HUDEP-2 (cell line): ENCODE measurements around the gene DAO.
"Not testable (repeated sequence)": the region's sequence is repeated elsewhere in the genome, so short reads cannot be mapped to it uniquely, and the experiment has no call there.

Experiments
- DNase-seq, 76 experiments: peaks; one replicate each; lab custom pipeline; 2025; ENCODE audit not compliant: unreplicated experiment in 76 of 76; lab: John Stamatoyannopoulos, UW

Gene DAO

DNA sequence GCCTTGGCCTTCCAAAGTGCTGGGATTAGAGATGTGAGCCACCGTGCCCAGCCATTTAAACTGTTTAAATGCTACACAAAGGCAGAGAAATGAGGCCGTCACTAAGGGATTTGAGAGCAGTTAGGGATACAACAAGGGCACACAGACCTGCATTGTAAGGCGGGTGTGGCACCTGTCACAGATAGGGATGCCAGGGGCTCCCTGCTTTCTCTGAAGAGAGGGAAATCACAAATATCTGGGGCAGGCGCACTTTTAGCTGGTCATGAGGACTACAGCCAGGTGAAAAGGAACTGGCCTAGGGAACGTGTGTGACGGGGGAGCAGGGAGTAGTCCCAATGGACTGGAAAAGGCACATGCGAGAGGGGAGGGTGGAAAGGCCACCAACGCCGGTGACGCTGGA lies 32.2 kb upstream of the DAO start:
- no peak for DNase-seq

DNA sequence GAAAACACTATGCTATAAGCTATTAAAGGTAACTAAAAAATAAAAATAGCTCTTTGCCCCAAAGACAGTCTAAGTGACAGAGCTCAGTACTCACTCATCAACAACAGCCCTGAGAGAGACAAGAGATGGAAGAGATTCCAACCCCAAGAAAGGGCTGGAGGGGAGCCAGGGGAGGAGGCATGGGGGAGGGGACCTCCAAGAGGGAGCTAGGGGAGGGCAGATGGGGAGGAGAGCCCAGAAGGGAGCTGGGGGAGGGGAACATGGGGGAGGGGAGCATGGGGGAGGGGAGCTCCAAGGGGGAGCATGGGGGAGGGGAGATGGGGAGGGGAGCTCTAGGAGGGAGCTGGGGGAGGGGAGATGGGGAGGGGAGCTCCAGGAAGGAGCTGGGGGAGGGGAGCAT lies 30.2 kb upstream of the DAO start:
- peak in 28 of 76 experiments; percentile 1 to 57 (median 18) for DNase-seq

DNA sequence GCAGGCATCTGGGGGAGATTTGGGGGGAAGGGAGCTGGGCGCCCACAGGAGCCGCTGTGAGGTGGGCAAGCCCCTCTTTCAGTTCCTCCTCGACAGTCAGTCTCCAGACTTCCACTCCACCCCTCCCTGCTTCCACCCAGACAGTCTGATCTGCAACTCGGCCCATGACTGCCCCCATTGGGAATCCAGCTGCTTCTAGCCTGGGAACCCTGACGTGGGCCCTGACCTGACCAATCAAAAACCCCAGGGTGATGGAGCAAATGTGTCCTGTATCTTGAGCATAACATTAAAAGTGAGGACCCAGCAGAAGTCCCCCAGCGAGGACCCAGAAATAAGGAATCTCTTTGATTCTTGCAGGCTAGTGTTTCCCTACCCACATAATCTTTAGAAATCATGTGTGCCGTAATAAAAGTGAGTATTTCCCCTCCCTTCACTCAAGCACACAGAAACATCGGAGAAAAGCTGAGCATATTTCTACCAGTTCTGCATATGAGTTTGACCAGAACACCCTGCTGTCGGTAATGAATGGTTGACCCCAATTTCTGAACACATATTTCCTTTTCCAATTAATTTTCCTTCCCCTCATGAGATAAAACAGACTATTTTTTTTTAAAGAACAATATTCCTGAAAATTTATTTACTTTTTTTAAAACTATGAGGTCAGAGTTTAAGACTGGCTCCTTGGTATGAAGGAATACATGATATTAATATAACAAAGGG lies 28.9 kb upstream of the DAO start:
- peak in 3 of 76 experiments; percentile 10 to 24 (median 11) for DNase-seq

DNA sequence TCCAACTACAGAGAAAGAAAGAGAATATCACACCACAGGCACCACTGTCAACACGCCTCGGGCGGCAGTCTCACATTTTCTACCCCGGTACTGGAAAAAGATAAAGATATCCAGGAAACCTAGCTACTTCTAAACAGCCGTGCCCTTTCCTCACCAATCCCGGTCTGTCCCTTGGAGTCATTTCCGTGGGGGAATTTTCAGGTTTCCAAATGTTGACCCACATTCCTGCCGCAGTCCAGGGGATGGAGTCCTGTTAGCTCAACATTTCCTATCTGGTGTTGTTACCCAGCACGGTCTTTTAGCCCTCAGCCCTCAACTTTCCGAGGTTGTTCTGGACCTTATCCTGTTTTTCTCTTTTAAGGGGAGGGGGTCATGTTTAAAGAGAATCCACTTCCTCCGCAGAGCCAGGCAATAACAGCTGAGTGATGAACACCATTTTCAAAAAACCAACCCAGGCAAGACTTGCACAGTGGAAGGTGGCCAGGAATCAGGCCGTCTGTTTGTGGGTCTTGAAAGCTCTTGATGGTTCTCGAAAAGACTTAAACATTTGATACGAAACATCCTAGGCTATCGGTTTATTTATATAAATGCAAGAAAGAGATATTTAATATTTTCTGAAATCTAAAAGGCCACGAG lies 27.1 kb upstream of the DAO start:
- DNase-seq = no peak

DNA sequence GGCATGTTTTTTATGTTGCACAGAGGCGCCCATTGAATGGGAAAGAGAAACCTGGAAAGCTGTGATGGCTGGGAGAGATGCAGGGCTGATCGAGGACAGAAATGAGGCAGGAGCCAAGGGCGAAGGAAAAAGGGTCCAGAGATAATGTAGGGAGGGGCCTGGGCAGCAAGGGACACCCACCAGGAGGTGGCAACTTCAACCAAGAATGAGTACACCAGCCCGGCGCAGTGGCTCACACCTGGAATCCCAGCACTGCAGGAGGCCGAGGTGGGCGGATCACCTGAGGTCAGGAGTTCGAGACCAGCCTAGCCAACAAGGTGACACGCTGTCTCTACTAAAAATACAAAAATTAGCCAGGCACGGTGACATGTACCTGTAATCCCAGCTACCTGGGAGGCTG lies 26.5 kb upstream of the DAO start:
- no peak for DNase-seq

DNA sequence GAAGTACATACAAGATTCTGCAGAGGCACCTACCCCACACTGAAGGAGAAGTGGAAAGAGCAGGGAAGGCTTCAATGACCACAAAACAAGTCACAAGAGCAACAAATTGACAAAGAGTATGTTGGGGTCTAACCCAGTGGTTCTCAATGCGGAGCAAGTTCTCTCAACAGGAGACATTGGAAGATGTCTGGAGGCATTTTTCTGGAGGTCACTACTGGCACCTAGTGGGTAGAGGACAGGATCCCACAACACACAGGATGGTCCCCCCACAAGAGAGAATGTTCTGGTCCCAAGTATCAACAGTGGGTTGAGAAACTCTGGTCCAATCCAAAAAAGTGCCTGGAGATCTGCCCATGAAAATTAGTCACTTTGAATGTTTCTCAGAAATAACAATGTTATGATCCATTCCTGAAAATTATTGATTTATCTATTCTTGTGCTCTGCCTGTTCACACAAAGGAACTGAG lies 25.9 kb upstream of the DAO start:
- peak in 1 of 76 experiments; percentile 5 for DNase-seq

DNA sequence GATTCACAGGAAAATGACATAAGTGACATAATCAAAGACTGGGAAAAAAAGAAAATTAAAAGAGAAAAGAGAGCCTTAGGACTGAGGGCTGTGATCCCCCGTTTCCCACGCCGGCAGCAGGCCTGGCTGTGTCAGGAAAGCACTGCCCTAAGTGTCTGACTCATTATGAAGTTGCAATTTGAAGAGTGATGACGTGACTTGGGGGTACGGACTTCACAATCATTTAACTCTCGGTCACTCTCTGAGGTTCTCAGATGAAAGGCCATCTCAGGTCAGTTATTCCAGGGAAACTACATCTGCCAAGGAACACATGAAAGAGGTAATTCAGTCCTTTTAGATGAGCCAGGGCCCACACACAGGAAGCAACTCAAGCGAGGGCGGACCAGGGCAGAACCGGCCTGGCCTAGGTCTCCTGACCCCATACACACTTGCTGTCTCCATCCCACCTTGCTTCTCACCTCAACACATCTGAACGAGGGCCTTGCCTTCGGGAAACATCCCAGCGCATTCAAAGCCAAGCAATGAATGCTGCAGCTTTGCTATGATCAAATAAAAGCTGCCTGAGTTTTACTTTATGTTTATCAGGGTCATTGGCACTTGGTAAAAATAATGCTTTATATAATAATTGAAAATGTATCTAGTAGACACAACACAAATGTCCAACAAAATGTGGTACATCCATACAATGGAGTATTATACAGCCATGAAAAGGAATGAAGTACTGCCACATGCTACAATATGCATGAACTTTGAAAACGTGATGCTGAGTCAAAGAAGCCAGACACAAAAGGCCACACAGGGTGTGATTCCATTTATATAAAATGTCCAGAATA lies 25.2 kb upstream of the DAO start:
- no peak for DNase-seq

DNA sequence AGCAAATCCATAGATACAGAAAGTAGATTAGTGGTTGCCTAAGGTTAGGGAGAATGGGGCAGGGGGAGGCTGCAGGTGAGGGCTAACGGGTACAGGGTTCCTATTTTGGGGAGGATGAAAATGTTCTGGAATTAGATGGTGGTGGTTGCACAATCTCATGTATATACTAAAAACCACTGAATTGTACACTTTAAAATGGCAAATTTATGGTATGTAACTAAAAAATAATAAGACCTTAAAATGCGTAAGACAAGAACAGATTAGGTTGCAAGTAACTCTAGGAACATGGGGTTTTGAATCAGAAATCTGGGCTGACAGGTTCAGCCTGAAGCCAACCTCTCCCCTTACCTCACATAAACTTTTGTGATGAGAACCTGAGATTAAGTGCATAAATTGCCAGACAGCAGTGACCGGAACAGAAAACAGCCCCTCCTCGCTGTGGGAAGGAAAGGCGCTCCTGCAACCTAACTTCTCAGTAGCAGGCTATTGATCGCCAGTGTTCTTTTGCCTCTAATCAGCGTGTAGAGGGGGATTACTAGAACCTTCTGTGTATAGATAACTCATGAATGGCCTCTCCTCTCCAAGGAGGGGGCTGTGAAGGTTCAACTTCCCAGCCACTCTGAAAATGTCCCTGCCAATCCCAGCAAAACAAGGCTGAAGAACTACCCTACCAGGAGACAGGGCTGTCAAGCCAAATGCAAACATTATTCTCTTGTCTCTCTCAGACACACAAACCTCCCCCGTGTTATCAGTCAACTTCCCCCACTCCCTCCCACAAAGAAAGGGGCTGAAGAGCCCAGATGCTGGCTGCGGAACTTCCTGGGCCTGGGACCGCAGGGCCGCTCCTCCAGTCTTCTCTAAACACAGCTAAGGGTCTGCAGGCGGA lies 24.4 kb upstream of the DAO start:
- peak in 69 of 76 experiments; percentile 3 to 85 (median 49) for DNase-seq

DNA sequence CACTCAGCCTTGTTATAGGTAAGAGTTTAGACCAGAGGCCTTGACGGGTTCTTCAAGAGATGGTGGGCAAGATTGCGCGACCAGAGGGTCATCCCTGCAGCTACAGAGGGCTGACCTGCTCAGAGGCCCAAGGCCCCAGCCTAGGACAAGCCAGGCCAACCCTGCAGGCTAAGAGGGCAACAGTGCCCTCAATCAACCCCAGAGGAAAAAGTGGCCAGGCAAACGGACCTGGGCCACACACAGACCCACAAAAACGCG lies 23.8 kb upstream of the DAO start:
- peak in 6 of 76 experiments; percentile 27 to 51 (median 40) for DNase-seq

DNA sequence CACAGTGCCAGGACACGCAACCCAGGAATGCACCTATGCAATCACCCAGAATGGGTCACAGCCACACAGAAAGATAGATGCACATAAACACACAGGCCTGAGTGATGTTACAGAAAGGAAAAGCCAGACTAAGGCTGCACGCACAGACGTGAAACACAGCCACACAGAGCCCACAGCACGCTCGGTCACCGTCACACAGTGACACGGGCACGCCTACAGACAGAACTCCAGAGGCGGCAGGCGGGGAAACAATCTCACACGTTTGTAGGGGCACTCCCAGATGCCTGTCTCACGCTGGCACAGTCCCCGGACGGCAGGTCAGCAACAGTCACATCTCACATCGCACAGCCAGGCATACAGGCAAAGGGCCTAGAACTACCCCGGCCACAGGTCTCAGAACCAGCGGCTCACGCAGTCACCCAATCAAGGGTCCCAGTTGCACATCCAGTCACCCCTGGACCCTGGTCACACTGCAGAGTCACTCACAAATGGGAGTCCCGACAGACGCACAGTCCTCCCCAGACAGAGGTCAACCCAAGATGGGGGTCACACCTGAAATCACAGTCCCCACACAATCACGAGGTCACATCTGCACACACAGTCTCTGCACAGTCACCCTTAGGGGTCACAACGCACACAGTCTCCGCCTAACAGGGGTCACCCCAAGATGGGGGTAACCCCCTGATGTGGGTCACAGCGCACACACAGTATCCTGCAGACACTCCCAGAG lies 23.3 kb upstream of the DAO start:
- DNase-seq = peak in 66 of 76 experiments; percentile 8 to 78 (median 46)

DNA sequence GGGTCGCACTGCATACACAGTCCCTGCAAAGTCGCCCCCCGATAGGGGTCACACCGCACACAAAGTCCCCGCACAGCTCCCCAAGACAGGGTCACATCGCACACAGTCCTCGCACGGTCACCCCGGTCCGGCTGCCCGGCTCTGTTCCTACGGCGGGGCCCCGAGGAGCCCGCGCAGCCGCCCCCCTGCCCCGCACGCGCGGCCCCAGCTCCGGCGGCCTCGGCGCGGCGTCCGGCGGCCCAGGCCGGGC lies 22.8 kb upstream of the DAO start:
- peak in 3 of 76 experiments; percentile 33 to 39 (median 34) for DNase-seq

DNA sequence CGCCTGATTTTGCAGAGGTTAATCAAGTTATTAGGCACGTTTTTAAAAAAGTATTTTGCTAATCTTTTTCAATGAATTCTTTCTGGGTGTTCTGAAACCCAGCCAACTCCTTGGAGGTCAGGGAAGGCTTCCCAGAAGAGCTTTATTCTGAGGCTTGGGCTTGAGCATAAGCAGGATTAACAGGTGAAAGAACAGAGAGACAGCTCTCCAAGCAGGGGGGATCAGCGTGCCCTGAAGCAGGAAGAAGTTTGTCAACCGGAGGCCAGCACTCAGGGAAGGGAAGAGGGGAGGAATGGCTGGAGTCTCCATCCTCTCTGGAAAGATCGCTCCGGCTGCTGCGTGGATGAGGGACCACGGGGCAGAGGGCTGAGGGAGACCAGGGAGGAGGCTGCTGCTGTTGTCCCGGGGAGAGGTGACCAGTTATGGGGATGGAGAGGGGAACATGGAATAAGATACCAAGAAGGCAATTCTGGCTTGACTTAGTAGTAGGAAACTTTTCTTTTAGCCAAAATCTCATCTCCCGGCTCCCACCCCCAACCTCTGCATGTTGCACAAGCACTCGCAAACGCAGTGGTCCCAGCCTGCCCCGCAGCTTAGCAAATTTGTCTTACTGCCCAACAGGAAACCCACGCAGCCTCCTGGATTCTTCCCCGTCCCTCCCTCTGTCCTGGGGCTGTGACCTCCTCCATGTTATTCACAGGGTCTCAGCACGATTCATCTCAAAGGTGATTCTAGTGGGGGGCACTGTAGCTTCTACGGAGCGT lies 21.4 kb upstream of the DAO start:
- no peak for DNase-seq

DNA sequence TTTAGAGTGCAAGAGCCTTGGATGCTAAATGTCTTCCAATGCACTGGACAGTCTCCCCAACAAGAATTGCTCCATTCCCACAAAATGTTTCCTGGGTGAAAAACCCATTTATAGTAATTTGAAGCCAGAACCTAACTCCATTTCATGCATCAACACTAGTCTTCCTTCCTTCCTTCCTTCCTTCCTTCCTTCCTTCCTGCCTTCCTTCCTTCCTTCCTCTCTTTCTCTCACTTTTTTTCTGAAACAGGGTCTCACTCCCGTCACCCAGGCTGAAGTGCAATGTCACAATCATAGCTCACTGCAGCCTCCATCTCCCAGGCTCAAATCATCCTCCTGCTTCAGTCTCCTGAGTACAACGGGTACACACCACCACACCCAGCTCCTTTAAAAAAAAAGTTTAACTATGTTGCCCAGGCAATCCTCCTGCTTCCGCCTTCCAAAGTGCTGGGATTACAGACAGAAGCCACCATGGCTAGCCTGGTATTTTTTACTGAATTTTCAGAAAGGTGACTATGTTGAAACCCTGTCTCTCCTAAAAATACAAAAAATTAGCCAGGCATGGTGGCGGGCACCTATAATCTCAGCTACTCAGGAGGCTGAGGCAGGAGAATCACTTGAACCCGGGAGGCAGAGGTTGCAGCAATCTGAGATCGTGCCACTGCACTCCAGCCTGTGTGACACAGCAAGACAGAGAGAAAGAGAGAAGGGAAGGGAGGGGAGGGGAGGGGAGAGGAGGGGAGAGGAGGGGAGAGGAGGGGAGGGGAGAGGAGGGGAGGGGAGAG lies 20.6 kb upstream of the DAO start:
- not testable (repeated sequence) for DNase-seq

DNA sequence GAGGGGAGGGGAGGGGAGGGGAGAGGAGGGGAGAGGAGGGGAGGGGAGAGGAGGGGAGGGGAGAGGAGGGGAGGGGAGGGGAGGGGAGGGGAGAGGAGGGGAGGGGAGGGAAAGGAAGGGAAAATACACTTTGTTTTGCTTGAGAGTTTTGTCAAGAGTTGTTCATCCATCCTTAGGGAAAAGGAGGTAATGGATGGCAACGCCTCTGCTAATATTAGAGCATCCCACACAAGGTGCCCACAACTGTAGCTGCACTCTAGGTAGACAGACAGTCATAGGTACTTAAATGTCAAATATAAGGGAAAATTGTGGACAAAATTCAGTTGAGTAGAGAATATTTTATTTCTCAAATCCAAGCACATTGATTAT lies 20.0 kb upstream of the DAO start:
- no peak for DNase-seq

DNA sequence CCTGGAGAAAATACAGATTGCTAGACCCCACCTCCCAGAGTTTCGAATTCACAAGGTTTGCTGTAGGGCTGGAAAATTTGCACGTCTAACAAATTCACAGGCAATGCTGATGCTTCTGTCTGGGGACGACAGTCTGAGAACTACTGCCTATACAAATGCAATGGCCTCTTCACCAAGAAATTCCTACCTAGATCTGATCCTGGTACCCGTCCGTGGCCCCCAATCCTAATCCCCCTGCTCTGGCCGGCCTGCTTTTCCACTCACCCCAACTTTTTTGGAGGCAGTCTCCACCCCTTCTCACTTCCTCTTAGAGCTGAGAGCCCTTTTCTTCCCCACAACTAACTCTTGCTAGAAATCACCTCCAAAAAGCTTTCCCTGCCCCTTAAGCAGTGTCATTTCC lies 19.4 kb upstream of the DAO start:
- no peak for DNase-seq

DNA sequence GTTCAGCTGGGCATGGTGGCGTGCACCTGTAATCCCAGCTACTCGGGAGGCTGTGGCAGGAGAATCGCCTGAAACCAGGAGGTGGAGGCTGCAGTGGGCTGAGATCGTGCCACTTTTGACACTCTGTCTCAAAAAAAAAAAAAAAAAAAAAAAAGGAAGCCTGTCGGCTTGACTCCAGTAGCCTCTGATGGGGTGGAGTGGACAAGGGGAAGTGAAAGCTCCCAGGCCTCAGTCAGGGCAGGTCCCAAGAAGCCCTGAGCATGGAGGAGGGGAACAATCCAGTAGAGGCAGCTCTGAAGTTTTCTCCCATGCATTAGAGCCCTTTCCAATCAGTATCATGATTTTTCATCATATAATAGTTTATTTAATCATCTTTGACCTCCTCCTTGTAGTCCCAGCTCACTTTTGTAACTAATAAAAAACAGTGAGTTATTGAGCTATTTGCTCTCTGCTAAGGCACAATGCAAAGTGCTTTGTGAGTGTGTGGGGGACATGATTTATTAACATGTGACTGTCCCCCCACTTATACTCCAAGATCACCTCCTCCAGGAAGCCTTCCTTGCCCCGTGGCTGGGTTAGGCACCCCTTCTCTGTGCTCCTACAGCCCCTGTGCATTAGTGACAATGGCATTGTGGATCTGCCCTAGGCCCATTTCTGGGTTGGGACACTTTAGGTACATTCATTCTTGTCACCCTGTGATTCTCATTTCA lies 17.9 kb upstream of the DAO start:
- no peak for DNase-seq

DNA sequence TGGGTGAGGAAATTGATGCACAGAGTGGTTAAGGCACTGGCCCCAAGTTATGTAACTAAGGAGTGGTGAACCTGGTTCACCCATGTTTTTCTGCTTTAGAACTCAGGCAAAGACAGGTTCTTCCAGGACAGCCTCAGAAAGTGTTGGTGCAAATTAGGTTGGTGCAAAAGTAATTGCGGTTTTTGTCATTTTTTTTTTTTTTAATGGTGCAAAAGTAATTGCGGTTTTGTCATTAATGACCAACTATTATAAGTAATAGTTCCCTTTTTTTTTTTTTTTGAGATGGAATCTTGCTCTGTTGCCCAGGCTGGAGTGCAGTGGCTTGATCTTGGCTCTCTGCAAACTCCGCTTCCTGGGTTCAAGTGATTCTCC lies 17.3 kb upstream of the DAO start:
- no peak for DNase-seq

DNA sequence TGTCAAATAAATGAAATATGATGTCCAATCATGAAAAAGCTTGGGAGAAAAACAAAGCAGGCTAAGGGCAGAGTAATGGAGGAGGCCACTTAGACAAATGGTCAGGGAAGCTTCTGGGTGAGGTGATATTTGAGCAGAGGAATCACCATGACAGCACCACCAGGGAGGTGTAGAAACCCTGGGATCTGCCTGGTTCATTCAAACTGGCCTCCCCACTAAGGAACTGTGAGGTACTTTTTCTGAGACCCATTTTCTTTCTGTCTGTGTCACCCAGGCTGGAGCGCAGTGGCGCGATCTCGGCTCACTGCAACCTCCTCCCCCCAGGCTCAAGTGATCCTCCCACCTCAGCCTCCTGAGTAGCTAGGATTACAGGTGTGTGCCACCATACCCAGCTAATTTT lies 14.7 kb upstream of the DAO start:
- DNase-seq = no peak
